ENCODE measurements around the gene PAIP2. TPM values are rescaled to one million over a fixed set of nuclear protein-coding genes. Genes with fewer than 3 reads are reported as not detected.
A peak's percentile ranks its signal among the peaks of the same experiment; 100 is the strongest.
"Not testable (repeated sequence)": the region's sequence is repeated elsewhere in the genome, so short reads cannot be mapped to it uniquely, and the experiment has no call there.

Gene PAIP2
- total RNA-seq, 2 donors from 2014 or later, result 108 to 123 TPM

DNA sequence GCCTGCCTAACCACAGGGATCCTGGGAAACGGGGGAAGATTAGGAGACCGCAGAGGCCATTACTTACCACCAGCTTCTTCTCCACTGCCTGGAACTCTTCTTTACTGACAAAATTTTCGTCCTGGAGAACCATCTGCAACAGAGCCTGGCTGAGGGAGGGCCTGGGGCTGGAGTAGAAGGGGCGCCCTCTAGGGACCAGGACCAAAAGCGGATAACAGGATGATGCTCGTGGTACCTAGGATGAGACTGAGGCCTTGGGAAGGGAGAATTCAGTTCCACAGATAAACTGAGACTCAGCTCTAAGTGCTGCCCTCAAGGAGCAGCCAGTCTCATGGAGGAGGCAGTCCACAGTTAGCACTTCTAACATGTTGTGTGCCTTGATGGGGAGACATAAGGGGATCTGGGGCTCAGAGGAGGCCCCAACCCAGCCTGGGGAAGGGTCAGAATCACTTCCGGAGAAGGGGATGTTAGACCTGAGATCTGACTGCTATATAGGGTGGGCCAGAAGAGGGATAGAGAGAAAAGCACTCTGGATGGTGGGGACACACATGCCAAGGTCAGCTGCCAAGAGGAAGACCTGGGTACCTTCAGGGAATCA lies 61.0 kb downstream of the PAIP2 start:
- ATAC-seq (no peak), DNase-seq (peak; percentile 23)
- intact Hi-C loops (cut with DNase I), result no loop called here

DNA sequence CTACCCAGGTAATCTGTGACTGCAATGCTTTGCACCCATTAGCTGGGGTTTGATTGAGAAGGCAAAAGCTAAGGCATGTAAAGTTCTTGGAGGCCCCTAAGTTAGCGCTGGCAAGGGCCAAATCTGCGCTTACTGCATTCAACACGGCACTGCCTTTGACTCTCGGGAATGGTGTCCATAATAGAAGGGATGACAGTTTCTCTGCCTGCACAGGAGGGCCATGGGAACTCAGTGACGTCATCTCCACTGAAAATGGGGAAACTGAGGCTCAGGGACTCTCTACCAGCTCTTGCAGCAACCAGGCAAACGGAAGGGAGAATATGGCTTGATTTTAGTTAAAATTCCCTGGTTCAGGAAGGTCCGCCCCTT lies 61.7 kb downstream of the PAIP2 start:
- intact Hi-C loops (cut with DNase I), result no loop called here
- DNase-seq (no peak), ATAC-seq (no peak)

DNA sequence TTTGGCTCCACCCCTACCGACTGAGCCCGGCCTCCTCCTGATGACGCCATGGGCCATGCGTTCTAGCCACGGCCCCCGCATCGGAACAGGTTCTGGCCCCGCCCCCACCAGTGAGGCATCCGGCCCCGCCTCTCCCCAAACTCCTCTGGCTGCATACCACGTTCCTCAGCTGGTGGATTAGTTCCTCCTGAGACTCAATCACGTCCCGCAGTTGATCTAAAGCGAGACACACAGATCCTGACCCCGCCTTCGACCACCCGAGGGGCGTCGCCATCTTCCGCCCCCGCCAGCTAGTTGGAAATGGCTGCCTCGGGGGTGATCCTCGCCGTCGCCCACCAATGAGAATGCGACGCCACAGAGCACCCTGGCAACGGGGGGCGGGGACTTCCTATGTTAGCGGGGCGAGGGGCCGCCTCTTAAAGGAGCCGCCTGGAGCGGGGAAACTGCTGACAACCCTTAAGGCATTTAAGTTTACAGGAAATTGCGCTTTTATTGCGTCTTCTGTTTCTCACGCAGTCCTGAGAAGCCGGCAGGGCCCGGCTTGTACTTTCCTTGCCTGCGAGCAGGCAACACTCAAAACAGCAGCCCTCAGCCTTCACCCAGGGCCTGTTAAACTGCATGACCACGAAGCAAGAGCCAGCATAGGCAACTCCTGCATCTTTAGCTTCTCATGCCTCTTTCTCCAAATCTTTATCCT lies 62.3 kb downstream of the PAIP2 start, which contains the start of gene SPATA24:
SPATA24 (minus strand) TSS at position 303 of the 697 bp plus-strand sequence; CDS start at position 274, 29 bp downstream.
- intact Hi-C loops (cut with DNase I), result no loop called here
- ATAC-seq, result peak; percentile 97 to 98
- DNase-seq, result peak; percentile 98

GRCh38 chr5:139404484-139404840 lies 62.8 kb downstream of the PAIP2 start:
- intact Hi-C loops (cut with DNase I), result no loop called here
- DNase-seq, result no peak
- no peak for ATAC-seq

GRCh38 chr5:139406963-139407362 lies 65.3 kb downstream of the PAIP2 start:
- no peak for ATAC-seq
- intact Hi-C loops (cut with DNase I), result no loop called here
- DNase-seq, result no peak

DNA sequence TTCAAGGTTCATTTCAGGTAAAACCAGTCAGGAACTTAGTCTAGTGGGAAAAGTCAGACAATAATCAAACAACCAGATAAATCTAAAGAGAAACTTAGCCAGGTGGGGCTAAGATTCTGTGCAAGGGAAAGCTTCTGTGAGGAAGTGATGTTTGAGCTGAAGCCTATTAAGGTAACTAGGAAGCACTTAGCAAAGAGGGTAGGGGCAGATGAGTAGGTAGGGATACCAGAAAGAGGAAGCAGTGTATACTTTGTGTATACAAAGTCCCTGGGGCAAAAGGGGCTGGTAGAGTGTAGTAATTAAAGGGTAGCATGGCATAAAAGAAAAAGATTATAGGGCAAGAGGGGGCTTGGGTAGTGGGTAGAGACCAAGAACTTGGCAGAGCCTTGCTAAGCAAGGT lies 65.9 kb downstream of the PAIP2 start:
- DNase-seq (no peak), ATAC-seq (no peak)
- intact Hi-C loops (cut with DNase I), result no loop called here

GRCh38 chr5:139408191-139408590 lies 66.5 kb downstream of the PAIP2 start:
- no peak for DNase-seq
- intact Hi-C loops (cut with DNase I), result no loop called here
- ATAC-seq, result no peak

- ATAC-seq; intact Hi-C loops (cut with DNase I); DNase-seq: not testable (repeated sequence)
These were observed 67.5 kb downstream of the PAIP2 start for GRCh38 chr5:139409116-139409515.

DNA sequence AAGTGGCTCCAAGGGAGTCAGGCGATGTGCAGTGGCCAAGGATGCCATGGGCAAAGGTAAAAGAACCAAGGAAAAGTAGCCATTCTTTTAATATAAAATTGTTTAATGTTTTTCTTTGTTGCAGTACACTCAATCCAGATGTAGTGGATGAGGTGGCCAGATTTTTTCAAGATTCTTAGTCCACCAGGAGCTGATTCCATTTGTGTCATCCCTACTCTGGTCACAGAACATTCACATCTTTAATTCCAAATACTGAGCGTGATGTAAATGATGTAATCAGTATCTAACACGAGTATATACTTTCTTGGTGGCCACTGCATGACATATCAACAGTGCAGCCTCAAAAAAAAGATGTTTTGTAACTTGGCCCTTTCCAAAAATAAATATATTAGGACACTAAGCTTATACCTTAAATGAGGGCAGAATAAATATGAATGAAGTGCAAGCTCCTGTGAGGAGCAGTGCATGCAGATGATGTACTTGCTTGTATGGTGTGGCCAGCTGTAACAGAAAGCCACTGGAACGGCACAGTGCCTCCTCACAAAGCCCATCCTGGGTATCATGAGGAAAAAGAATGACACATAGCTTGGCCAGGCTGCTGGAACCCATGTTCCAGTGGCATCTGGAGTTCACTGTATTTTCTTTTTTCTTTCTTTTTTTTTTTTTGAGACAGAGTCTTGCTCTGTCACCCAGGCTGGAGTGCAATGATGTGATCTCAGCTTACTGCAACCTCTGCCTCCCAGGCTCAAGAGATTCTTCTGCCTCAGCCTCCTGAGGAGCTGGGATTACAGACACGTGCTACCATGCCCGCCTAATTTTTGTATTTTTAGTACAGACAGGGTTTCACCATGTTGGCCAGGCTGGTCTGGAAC lies 68.7 kb downstream of the PAIP2 start:
- intact Hi-C loops (cut with DNase I), result no loop called here
- DNase-seq (no peak), ATAC-seq (no peak)

DNA sequence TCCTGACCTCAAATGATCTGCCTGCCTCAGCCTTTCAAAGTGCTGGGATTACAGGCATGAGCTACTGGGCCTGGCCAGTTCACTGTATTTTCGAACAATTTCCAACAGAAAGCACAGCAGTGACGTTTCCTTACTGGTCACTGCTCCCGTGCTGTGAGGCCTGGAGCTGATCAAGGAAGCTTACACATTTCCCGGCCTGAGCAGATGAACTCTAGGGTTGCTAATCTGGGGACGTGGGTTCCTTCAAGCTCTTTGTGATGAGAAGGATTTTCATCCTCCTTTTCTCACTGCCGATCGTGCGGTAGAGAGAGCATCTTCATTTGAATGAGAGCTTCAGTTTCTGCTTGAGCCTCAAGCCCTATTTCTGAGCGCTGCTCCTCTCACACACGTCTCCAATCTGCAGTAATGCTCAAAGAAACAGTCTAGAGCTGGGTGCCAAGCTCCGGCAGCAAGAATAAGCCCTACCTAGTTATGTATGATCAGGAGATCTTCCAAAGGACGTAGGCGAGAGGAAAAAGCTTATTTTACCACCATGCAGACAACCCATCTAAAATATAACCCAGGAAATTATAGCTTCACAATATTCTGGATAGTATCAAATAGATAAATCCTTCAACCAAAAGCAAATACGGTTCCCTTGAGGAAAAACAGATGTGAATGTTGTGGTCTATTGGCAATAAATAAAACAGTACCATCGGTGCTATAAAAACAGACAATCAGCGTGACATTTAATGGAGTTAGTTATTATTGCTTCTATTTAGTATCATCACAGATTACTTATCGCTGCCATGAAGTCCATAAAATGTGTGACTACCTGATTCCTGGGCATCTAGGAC lies 69.6 kb downstream of the PAIP2 start:
- intact Hi-C loops (cut with DNase I), result no loop called here
- DNase-seq, result no peak

GRCh38 chr5:139413153-139413552 lies 71.5 kb downstream of the PAIP2 start:
- ATAC-seq (no peak), DNase-seq (no peak)
- intact Hi-C loops (cut with DNase I), result no loop called here

More for the DNA sequence above, 69.6 kb downstream of the PAIP2 start:
- no peak for ATAC-seq

DNA sequence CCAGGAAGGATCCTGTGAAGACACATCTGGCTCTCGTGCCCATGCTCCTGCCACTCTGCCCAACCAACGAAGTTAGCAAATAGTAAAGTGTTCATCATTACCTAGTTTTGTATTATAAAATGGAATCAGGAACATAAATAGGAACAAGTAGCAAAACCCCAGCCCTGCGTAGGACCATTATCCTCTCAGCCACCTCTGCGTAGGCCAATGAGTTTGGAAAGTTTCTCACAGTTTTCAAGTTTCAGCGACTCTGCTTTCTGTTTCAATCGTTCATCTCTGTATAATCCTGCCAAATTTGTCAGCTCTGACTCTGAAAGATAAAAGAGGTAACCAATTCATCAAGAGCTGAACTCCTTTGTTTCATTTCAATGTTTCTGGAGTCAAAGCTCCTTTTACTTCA lies 72.3 kb downstream of the PAIP2 start:
- intact Hi-C loops (cut with DNase I), result no loop called here
- ATAC-seq (no peak), DNase-seq (no peak)

DNA sequence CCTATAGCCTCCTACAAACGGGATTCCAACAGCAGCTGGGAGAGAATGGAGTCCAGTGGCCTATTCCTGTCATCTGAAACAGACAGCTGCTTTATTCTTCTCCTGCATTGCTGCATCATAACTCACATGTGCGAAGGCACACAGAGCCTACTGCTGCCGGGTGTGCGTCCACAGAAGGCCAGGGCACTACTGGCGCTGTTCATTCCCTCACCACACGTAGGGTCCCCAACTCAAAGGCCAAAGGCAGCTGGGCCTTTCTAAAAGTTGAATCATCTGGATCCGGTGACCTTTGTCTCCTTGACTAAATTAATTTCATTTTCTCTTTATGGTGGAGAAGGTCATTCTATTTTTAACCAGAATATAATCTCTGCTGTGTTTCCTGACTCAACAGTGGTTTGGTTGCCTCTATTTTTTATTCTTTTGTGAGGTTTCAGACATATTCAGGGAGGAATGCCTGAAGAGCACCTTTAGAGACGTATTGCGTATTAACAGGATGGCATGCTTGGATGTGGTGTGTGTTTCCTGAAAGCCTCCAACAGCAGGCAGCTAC lies 73.0 kb downstream of the PAIP2 start:
- intact Hi-C loops (cut with DNase I), result no loop called here
- DNase-seq (no peak), ATAC-seq (peak; percentile 6 to 22)

- DNase-seq (peak; percentile 36), ATAC-seq (peak; percentile 52 to 53)
- intact Hi-C loops (cut with DNase I), result no loop called here
These were observed 73.7 kb downstream of the PAIP2 start for GRCh38 chr5:139415221-139415861.

- DNase-seq, result no peak
- intact Hi-C loops (cut with DNase I), result no loop called here
- no peak for ATAC-seq
These were observed 74.2 kb downstream of the PAIP2 start for GRCh38 chr5:139415869-139416268.

DNA sequence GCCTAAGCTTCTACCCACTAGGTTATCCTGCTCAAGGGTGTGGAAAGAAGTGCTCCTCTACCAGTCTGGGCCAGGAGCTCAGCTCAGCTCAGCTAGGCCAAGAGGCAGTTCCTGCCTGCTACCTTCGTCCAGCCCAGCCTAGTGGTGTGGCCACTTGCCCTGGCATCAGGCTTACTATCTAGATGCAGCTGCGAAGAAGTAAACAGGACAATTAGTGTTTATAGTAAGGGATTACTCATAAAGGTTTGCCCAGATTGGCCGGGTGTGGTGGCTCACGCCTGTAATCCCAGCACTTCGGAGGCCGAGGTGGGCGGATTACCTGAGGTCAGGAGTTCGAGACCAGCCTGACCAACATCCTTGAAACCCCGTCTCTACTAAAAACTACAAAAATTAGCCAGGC lies 75.0 kb downstream of the PAIP2 start:
- DNase-seq (no peak), ATAC-seq (peak in 1 of 2 donors; percentile 9)
- intact Hi-C loops (cut with DNase I), result no loop called here

DNA sequence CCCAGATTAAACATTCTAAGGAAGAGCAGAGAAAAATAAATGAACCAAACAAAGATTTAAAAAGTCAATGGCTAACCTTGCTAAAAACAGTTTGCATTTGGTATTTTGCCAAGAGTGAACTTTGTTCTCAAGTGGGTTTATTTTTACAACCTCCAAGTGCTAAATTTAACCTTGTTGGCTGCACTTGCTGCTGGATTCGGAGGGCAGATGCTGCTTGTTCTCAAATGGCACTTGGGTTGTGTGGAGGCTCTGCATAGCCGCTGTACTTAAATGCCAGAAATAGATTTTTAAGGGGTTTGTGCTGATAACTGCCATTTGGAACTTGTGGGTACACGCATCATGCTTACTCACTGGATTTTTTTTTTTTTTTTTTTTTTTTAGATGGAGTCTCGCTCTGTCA lies 75.6 kb downstream of the PAIP2 start:
- DNase-seq (no peak), ATAC-seq (peak; percentile 71 to 81)
- intact Hi-C loops (cut with DNase I), result no loop called here

- intact Hi-C loops (cut with DNase I), result loop anchor here in 1 of 2 donors (2.0 kb wide), 1 partner anchor 64 kb away; the partner anchor contains the start of gene STING1
- DNase-seq (no peak), ATAC-seq (peak; percentile 50)
These were observed 77.1 kb downstream of the PAIP2 start for GRCh38 chr5:139418793-139419192.

All from left cardiac atrium (tissue), 4 donors.